SK-MEL-5 (cell line): ENCODE data around the gene ADCY5. TPM values are rescaled to one million over a fixed set of nuclear protein-coding genes. Genes with fewer than 3 reads are reported as not detected.

Source experiments
- DNase-seq: peaks from one replicate; pipeline ENCODE4 v3.0.0-alpha.2; 2016; ENCODE audit warnings: low read depth, low spot score
- in situ Hi-C: cut with HindIII; loops from 2 replicates; pipeline ENCODE4 v1.10.0; 2016; ENCODE audit warnings: low sequenced_read_pairs, high pct_unique_total_duplicates, low pct_unique_long_range_greater_than_20kb
- total RNA-seq: library from RNA; depleted of rRNA; stranded (reverse); fragments of >200 nt; shearing (Covaris generic); gene quantifications from 2 replicates; pipeline ENCODE4 v1.2.3, GENCODE V29; 2014

The ADCY5 gene
- total RNA-seq, 1 experiment from 2014 or later, result 1.2 TPM

DNA sequence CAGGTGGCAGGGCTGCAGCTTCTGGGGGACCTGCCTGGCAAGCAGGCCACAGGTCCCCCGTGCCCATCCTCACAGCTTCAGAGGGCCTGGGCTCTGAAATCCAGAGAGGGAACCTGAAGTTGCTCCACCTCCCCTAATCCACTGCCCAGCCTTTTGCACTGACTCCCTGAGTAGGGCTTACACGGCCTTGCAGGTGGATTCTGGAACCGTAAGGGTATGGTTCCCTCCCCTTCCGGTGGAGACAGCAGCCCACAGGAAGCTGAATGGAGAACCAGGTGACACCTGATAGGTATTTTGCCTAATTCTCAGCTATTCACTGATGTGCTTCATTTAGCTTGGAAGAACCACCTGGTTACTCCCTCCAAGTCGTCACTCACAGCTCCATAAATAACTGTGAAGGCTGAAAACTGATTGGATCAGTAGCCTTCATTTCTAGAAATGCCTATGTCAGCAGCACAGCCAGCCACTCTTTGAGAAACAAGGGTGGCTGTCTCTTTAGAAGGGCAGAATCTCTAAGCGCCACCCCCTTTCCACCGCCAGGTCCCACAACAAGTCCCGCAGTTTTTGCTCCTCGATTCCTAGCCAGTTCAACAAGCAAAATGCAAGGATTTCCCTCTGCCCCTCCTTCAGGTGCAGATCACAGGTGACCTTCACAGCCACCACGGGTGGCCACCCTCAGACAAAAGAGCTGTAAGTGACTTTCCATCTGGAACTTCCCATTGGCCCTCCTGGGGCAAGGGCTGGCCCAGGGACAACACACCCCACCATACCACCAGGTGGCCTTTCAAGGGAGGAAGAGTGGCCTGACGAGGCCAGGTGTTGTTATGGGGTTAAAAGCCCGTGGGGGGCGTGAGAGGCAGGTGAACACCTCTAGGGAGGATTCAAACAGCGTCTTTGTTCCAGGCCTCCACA is 134.3 kb downstream of the ADCY5 start:
- in situ Hi-C loops, result no loop called here
- no peak for DNase-seq

DNA sequence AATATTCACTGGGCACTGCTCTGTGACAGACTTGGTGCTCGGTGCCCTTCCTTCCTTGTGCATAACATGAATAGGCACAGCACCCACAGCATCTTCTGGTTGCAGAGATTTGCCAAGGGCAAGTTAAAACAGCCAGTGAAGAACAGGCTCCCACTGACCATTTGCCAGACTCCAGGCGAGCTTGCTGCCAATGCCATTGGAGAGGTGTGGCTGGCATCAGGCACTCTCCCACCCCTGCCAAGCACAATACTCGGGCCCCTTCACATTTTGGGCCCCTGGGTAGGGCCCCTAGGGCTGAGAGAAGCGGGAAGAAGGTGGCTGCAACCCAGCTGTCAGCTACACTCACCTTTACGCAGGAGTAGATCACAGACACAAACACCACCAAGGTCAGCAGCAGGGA is 135.0 kb downstream of the ADCY5 start:
- in situ Hi-C loops, result no loop called here
- DNase-seq, result no peak

DNA sequence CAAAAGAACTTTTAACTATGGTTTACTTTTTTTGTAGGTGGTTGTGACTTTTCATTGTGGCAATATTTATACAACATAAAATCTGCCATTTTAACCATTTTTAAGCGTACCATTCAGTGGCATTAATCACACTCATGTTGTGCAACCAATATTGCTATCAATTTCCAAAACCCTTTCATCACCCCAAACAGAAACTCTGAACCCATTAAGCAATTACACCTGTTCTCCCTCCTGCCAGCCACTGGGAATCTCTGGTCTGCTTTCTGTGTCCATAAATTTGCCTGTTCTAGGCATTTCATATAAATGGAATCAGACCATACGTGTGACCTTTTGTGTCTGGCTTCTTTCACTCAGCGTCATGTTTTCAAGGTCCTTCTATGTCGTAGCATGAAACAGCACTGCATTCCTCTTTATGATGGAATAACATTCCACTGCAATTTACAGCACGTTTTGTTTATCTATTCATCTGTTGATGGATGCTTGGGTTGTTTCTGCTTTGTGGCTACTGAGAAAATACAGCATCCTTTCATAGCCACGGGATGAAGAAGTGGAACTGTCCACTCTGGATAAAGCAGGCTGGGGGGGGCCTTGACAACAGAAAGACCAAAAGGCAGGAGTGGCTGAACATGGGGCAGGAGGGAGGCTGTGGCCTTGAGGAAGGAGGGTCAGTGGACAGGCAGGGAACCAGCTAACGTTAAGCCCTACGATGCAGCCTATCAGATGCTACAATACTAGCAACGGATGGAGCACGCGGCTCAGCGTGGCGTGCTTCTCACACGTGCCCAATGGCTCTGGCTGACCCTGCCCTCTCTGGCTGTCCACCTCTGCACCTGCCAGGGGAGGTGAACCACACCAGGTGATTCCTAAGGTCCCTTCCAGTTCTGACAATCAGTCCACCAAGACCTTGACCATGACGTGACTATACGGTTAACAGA is 136.3 kb downstream of the ADCY5 start:
- DNase-seq, result no peak
- in situ Hi-C loops, result no loop called here

DNA sequence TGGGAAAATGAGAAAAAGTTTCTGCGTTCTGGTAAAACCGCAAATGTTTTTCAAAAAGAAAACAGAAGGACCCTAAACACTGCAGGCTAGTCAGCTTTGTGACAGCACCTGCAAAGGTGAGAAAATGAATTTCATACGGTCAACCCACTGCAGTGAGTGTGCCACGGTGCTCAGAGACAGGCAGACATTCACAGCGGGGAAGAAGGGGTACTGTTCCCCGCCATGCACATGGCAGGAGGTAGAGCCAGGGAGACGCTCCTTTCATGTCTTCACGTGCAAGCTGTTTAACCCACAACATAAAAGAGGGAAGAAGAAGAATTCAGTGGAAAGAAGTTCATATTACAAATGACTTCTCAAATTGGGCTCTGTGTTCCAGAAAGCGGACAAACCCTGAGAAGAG is 137.7 kb downstream of the ADCY5 start:
- in situ Hi-C loops, result no loop called here
- no peak for DNase-seq

DNA sequence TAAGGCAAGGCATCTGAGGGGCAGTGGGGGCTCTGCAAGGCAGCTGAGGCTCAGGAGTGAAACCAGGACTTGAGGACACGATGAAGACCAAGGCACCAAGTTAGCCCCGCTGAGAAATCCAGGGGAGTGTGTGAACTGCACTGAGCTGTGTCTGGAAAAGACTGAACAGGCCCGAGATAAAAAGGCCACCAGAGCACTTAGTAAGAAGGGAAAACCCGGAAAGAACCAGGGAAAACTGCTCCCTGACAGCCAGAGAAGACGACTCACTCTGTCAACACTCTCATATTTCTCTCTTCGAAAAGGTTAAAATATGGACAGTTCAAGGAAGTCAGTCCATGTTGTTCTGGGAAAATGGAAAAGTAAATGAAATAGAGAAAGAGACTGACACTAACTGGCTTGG is 138.1 kb downstream of the ADCY5 start:
- no peak for DNase-seq
- in situ Hi-C loops, result no loop called here

DNA sequence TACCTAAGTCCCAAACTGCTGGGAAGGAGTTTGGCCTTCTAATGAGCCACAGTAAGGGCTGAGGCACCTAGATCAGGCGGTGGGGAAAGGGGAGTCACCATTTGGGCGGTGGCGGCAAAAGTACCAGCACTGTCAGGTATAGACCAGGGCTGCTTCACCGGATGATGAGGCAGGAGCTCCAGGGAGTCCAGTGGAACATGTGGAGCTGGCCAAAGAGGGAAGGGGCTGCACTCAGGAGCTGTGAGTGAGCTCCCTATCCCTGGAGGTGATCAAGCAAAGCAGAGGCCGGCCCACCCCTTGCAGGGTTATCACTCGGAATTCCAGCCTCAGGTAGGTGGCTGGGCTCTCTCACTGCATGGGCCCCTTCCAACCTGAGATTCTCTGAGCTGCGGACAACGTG is 138.7 kb downstream of the ADCY5 start:
- no peak for DNase-seq
- in situ Hi-C loops, result no loop called here

DNA sequence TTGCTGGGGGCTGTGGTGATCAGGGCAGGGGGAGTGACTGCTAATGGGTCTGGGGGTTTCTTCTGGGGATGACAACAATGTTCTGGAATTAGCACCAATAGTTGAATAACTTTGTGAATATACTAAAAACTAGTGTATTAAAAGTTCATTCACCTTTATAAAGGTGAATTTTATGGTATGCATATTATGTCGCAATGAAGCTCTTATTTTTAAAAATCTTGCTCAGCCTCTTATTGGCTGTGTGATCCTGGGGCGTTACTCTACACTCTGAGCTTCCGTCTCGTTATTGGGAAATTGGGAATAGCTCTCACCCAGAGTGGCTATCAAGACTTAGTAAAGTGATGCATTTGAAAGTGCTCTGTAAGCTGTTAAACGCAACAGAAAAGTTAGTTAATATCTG is 141.8 kb downstream of the ADCY5 start:
- DNase-seq, result no peak
- in situ Hi-C loops, result no loop called here

DNA sequence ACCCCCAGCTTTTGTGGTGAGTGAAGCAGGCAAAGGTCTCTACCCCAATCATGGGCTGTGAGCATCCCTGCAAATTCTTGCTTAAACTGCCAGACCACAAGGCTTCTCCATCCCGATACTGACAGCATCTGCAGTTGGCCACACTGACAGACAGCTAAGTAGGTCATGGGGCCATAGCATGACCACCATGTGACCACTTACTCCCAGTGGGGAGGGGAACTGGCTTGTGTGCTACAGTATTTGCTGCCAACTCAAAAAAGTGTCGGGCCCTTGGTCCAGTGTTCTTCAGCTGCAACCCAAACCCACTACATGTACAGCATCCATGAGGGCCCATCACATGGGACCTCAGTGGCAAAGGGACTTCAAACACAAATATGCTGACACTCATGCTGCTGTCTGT is 143.7 kb downstream of the ADCY5 start:
- in situ Hi-C loops, result no loop called here

DNA sequence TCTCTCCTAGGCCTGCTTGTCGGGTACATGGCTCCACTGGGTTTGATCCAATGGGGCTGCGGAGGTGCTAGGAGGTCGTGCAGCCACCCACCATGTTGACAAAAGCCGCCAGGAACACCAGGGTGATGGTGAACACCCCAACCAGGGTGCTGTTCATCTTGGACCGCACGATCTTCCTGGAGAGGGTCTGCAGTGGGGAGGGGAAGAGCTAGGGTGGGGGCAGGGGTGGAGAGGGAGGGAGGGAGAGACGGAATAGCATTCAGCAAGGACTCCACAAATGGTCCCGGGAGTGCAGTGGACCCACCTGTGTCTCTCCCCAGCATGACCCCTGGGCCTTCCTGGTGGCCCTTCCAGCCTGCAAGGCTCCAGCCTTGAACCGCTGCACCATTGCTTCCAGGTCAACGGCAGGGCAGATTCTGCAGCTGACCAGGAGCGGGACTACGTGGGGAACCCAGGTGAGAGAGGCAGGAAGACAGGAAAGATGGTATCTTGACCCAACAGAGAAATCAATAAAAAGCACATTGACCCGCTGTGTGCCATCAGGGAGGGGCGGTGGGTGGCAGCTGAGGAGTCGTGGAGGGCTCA is 144.8 kb downstream of the ADCY5 start:
- no peak for DNase-seq
- in situ Hi-C loops, result no loop called here

More for the DNA sequence above, 143.7 kb downstream of the ADCY5 start:
- DNase-seq, result no peak

DNA sequence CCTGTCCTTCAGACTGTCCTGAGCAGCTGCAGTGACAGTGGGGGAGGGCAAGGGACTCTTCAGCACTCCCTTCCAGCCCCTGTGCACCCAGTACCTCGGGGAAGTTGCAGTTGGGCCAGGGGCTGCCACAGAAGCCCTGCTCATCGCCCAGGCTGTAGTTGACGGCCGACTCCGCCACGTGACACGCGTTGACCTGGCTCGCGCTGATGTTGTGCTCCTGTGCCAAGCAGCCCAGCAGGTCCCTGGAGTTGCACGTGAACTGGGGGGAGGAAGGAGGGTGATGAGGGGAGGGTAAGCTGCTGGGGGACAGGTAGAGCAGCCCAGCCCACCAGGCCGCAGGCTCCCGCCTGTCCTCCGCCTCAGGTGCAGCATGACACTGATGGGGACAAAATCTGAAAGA is 145.9 kb downstream of the ADCY5 start:
- in situ Hi-C loops, result no loop called here
- DNase-seq, result no peak

DNA sequence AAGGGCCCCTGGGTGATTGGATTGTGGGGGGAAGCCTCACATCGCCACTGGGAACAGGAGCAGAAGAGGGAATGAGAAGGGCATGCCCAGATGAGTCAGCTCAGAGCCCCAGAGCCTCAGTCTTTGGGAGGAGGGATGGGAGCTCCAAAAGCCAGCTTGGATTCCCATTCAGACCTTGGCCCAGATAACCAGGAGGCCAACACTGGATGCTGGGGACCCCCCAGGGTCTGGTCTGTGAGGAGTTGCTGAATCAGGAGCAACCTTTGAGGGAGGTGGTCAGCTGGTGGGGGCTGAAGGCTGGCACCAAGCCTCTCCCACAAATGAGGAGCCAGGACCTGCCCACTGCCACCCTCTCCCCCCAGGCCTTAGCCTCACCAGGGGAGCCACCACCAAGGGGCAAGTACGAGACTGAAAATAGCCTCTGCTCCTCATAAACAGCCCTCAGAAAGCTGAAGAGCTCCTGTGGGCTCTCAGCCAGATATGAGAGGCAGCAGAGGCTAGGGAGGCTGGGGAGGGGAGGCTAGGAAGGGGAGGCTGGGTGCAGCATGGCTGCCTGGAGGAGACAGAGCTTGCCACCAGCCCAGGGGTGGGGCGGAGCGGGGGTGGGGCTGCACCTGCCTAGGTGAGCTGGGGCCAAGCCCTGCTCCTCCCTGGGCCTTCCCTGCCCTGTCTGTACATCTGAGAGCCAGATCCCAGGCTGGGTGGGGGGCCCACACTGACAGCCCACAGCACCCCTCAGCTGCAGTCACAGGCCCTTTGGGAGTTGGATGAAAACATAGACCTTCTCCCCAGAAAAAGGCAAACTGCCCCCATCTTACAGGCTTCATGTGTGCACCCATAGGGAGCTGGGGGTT is 147.3 kb downstream of the ADCY5 start:
- no peak for DNase-seq
- in situ Hi-C loops, result no loop called here

DNA sequence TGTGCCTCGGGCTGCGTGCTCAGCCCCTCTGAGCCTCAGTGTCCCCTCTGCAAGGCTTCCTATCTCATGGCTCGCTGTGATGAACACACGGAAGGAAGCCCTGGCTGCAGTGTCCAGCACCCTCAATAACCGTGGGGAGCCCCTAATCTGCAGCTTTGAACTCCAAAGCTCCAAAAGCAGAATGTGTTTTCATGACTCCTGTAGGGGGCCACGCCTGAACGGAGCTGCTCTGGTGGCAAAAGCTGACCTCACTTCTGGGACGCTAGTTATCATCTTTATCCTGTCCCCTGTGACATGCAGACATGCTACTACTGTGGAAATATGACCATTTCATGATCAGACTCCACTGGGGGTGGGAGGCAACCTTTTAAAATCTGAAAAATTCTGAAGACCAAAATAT is 148.3 kb downstream of the ADCY5 start:
- in situ Hi-C loops, result no loop called here
- DNase-seq, result no peak

DNA sequence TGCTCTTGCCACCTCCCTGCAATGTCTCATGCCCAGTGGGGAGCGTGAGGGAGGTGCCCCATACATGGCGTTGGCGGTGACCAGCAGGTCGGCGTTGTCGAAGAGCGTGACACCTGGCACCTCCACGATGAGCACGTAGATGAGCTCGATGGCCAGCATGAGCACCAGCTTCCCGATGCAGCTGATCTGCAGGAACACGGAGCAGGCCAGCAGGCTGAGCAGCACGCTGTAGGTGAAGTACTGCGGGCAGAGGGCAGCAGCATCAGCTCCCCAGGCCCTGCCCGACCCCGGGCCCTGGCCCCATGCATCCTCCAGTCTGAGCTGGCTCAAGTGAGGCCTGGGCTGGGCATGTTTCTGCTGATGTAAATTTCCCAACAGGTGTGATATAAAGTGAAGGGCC is 148.8 kb downstream of the ADCY5 start:
- DNase-seq, result no peak
- in situ Hi-C loops, result no loop called here

DNA sequence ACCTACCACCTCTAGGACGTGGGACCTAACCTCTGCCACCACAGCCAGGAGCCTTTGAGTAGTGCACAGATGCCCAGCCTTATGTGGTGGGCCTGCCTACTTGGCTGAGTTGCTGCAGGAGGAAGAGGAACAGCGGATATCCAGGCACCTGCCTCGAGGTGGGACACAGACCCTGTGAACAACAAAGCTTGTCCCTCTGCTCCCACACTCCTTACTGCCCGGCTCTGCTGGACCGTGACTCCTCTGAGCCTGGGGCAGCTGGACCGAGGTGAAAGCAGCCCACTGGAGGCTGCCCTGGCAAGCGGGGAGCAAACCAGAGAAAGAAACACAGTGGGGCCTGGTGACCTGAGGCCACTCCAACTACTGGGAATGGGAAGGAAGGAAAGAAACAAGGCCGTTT is 149.3 kb downstream of the ADCY5 start:
- in situ Hi-C loops, result no loop called here
- DNase-seq, result no peak

DNA sequence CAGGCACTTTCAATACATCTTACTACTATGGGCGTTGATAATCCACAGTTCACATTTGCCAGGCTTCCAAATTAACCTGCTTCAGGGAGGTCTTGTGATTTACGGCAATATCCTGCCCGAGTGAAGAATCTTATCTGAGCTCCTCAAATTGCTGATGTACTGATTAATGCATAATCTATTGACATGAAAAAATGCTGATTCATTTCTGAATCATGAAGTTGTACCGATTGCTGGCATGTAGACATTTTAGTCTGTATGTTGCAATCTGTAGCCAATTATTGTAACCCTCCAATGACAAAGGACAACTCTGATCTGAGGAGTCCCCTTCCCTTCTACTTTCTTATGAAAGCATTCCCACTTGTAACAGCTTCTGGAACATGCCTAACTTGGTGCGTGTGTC is 150.0 kb downstream of the ADCY5 start:
- in situ Hi-C loops, result no loop called here
- no peak for DNase-seq

DNA sequence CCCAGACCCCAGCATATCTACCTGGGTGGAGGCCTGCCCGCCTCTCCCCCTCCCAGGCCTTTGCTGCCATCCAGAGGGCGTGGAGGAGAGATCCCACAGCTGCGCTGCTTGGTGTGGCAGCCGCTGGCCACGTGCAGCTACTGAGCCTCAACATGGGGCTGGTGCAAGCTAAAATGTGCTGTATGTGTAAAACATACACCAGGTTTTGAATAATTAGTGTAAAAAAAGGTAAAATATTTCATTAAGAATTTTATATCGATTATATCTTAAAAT is 151.3 kb downstream of the ADCY5 start:
- peak; percentile 22 for DNase-seq
- in situ Hi-C loops, result no loop called here

DNA sequence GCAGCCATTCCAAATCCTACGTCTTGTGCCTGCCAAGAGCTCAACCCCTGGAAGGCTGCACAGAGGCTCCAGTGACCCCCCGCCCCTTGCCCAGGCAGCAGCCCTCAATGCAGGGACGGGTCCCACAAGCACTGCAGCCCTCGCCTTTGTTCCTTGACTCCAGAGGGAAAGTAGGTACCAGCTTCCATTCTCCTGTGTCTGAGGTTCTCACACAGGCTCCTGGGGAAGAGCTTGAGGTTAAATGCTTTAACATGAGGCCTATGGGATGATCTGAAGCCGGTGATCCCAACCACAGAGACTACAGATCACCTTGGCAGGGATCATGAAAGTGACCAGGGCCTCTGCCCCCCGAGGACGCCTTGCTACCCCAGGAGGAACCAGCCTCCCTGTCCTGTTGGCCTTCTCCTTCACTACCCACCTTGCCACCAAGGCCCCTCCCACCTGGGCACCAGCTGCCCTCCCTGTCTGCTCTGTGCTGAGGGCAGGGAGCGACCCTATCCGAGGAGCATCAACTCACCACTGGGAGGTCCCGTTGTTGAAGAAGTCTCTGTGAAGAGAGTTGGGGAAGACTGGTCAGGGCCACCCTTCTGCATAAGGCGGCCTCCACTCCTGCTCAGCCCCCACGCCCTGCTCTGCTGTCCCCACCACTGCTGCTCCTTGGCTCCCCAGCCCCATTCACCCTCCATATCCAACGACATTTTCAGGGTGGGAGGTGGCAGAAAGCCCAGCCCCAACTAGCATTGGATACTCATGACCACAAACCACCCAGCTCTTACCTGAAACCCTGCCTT is 151.9 kb downstream of the ADCY5 start:
- in situ Hi-C loops, result no loop called here
- DNase-seq, result no peak
